ENCODE results near the gene N4BP3.

Gene N4BP3

DNA sequence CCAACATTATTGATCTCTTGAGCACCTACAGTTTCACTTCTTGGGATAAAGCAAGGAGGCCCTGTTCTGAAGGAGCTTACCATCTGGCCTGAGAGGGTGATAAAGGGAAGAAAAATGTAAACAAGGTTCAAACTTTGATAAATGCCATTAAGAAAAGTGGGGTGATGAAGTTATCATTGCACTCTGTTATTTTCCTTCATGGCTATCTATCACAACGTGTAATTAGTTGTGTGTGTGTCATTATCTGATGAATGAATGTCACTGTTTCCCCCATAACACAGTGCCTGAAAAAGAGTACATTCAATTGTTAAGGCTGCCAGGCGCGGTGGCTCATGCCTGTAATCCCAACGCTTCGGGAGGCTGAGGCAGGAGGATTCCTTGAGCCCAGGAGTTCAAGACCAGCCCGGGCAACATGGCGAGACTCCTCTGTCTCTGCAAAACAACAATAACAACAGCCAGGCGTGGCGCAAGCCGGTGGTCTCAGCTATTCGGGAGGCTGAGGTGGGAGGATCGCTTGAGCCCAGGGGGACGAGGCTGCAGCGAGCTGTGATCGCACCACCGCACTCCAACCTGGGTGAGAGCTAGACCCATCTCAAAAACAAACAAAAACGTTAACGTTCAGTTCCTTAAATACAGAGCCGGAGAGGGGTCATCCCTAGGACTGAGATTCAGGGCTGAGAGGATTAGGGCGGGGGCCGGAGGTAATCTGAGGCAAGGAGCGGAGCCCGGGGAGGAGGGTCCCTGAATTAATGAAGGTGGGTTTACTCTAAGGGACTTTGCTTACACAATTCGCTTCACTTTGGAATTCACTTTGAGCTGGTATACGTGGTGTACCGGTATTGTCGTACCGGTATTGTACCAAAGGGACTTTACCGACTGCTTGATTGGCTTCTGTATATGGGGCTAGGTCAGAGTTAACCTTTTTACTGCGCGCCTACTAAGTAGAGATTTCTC lies 39.4 kb downstream of the N4BP3 start:
- DNase-seq: no peak

DNA sequence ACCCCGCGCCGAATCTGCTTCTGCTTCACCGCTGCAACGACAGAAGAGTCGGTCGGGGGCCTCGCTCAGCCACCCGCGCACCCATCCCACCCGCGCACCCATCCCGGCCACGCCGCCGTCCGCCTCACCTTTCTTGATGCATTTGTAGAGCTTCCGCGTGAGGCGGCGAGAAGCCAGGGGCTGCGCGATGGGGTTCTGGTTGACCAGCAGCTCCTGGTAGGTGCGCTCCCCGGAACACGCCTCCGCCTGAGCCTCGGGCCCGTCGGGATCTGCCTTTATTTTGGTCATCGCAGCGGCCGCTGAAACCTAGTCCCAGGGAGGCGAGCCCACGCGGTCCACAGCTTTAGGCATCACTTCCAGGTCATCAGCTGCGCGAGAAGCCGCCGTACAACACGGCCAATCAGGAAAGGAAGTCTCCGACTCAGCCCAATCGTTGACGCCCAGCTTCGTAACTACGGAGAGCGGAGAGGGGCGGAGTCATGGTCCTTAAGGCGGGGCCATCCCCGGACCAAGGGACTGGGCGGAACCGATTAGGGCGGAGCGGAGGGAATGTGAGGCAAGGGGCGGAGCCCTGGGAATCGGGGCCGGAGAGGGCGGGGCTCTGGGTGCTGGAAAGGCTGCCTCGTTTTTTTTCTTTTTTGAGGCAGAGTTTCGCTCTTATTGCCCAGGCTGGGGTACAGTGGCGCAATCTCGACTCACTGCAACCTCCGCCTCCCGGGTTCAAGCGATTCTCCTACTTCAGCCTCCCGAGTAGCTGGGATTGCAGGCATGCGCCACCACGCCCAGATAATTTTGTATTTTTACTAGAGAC lies 40.4 kb downstream of the N4BP3 start, which contains the start of gene NHP2:
Gene NHP2, minus strand, starts transcription at position 356 of the 811 bp plus-strand sequence. Its CDS starts 68 bp downstream, at position 288.
- DNase-seq: peak; percentile 99 to 100 (median 99)

DNA sequence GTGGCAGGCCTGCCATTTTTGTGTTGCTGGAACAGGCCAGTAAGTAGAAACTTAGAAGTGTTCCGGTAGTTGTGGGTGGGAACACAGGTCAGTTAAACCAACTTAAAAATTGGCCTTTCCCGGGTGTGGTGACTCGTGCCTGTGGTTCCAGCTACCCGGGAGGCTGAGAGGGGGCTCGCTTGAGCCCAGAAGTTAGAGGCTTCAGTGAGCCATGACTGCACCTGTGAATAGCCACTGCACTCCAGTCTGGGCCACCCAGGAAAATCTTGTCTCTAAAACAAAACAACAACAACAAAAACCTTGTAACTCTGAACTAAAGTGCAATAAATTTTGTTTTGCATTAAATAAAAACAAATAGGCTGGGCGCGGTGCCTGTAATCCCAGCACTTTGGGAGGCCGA lies 41.7 kb downstream of the N4BP3 start:
- DNase-seq: no peak

DNA sequence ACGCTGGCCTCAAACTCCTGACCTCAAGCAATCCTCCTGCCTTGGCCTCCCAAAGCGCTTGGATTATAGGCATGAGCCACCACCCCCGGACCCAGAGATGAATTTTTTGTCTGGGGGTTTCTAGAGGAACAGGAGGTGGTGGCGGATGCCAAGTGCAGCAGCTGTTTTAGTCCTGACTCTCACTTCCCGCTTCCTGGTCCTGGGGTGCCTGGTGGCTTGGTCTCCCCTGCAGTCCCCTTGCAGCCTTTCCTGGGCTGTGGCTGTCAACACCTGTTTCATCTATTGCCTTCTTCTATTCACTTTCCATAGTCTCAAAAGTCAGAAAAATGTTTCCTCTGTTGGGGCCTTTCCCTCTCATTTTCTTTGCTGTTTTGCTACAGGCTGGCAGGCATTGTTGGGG lies 46.8 kb downstream of the N4BP3 start:
- no peak for DNase-seq

DNA sequence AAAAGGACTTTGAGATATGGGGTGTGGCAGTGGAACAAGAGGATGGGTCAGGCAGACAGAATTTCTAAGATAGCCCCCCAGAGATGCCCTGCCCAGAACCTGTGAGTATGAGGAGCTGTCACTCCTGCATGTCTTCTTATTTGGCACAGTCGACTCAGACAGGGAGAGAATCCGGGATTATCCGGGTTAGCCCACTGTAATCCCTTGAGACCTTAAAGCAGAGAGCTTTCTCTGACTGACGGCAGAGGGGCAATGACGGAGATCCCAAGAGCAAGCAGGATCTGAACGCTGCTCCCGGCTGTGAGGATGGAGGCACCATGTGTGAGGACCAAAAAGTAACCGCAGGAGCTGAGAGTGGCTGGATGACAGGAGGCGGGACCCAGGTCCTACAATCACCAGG lies 49.1 kb downstream of the N4BP3 start:
- DNase-seq: no peak

GRCh38 chr5:178163772-178164735 lies 50.7 kb downstream of the N4BP3 start:
- peak; percentile 83 to 91 (median 90) for DNase-seq

DNA sequence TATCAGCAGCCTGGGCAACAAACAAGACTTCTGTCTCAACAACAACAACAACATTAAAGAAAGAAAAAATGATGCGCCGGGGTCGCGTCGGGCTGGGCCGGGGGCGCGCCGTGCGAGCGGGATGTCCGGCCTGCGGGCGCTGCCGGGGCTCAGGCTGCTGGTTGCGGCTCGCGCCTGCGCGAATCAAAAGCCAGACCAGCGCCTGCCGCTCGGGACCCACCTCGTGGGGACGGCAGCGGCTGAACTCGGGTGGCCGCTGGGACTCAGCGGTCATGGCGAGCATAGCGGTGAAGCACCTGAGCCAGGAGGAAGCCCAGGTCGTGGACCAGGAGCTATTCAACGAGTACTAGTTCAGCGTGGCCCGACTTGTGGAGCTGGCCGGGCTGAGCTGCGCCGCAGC lies 52.2 kb downstream of the N4BP3 start:
- DNase-seq: no peak

DNA sequence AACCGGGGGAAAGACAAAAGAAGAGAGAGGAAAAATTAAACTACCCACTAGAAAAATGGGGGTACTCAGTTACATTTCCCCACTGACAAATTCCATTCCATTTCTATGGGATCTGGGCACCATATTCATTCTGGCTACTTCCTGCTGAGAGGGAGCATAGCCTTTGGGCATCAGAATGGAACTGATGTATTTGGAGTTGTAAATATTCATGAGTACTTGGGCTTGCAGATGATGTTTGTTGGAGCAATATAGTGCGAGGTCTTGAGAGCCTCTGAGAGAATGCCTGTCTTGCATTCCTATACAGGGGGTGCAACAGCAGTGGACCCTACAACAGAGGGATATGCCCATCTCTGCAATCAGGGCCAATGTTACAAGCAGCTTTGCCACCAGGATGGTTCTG lies 57.1 kb downstream of the N4BP3 start:
- DNase-seq: no peak

GRCh38 chr5:178174456-178174855 lies 61.1 kb downstream of the N4BP3 start:
- no peak for DNase-seq
